ENCODE measurements around the gene RNFT2.
"Not testable (repeated sequence)": the region's sequence is repeated elsewhere in the genome, so short reads cannot be mapped to it uniquely, and the experiment has no call there.

The RNFT2 gene

GRCh38 chr12:116731801-116732200, 6.3 kb upstream of the RNFT2 start:
- Histone ChIP-seq H3K4me3 (no peak overlapping the region), H3K27ac (no peak overlapping the region)
- no peak for TF ChIP-seq CTCF (IDR thresholded peaks at IDR 0.05)
- no peak for DNase-seq (ENCODE audit: low spot score)

GRCh38 chr12:116734156-116734768, 3.9 kb upstream of the RNFT2 start:
- Histone ChIP-seq H3K27ac (no peak overlapping the region), H3K4me3 (no peak overlapping the region)
- DNase-seq (ENCODE audit: low spot score) = no peak
- TF ChIP-seq CTCF (IDR thresholded peaks at IDR 0.05) = no peak

GRCh38 chr12:116735084-116735483, 3.0 kb upstream of the RNFT2 start:
- TF ChIP-seq CTCF (IDR thresholded peaks at IDR 0.05) = no peak

GRCh38 chr12:116735951-116736599, 2.0 kb upstream of the RNFT2 start:
- no peak for TF ChIP-seq CTCF (IDR thresholded peaks at IDR 0.05)
- Histone ChIP-seq H3K27ac (no peak overlapping the region), H3K4me3 (peak overlapping the region; percentile 97)
- no peak for DNase-seq (ENCODE audit: low spot score)

More at GRCh38 chr12:116735084-116735483, 3.0 kb upstream of the RNFT2 start:
- Histone ChIP-seq H3K27ac (no peak overlapping the region), H3K4me3 (no peak overlapping the region)
- DNase-seq (ENCODE audit: low spot score) = no peak

GRCh38 chr12:116736962-116737773, 947 bp upstream of the RNFT2 start:
- Histone ChIP-seq H3K27ac (peak overlapping the region; percentile 60 to 89), H3K4me3 (peak overlapping the region; percentile 97)
- no peak for DNase-seq (ENCODE audit: low spot score)
- TF ChIP-seq CTCF (IDR thresholded peaks at IDR 0.05) = no peak

GRCh38 chr12:116739381-116739887, 1.3 kb downstream of the RNFT2 start:
- TF ChIP-seq CTCF (IDR thresholded peaks at IDR 0.05) = no peak
- no peak for DNase-seq (ENCODE audit: low spot score)
- Histone ChIP-seq H3K27ac (no peak overlapping the region), H3K4me3 (no peak overlapping the region)

- not testable (repeated sequence) for H3K4me3 ChIP-seq; H3K27ac ChIP-seq; DNase-seq (ENCODE audit: low spot score)
These were observed 4.7 kb downstream of the RNFT2 start for GRCh38 chr12:116742787-116743186.
